ENCODE measurements around the gene PCDHA9. TPM values are rescaled to one million over a fixed set of nuclear protein-coding genes. Genes with fewer than 3 reads are reported as not detected.

The PCDHA9 gene
- total RNA-seq, 4 donors from 2014 or later = under 0.01 to 0.34 (median 0.19) TPM; not detected in 1

DNA sequence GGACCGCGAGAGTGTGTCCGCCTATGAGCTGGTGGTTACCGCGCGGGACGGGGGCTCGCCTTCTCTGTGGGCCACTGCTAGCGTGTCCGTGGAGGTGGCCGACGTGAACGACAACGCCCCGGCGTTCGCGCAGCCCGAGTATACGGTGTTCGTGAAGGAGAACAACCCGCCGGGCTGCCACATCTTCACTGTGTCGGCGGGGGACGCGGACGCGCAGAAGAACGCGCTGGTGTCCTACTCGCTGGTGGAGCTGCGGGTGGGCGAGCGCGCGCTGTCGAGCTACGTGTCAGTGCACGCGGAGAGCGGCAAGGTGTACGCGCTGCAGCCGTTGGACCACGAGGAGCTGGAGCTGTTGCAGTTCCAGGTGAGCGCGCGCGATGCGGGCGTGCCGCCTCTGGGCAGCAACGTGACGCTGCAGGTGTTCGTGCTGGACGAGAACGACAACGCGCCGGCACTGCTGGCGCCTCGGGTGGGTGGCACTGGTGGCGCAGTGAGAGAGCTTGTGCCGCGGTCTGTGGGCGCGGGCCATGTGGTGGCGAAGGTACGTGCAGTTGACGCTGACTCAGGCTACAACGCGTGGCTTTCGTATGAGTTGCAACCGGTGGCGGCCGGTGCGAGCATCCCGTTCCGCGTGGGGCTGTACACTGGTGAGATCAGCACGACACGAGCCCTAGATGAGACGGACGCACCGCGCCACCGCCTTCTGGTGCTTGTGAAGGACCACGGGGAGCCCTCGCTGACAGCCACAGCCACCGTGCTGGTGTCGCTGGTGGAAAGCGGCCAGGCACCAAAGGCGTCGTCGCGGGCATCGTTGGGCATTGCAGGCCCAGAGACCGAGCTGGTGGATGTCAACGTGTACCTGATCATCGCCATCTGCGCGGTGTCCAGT is 12.3 kb upstream of the PCDHA9 start:
- TF ChIP-seq, protein P1, sequence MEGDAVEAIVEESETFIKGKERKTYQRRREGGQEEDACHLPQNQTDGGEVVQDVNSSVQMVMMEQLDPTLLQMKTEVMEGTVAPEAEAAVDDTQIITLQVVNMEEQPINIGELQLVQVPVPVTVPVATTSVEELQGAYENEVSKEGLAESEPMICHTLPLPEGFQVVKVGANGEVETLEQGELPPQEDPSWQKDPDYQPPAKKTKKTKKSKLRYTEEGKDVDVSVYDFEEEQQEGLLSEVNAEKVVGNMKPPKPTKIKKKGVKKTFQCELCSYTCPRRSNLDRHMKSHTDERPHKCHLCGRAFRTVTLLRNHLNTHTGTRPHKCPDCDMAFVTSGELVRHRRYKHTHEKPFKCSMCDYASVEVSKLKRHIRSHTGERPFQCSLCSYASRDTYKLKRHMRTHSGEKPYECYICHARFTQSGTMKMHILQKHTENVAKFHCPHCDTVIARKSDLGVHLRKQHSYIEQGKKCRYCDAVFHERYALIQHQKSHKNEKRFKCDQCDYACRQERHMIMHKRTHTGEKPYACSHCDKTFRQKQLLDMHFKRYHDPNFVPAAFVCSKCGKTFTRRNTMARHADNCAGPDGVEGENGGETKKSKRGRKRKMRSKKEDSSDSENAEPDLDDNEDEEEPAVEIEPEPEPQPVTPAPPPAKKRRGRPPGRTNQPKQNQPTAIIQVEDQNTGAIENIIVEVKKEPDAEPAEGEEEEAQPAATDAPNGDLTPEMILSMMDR (IDR thresholded peaks at IDR 0.05; ENCODE audit: low read depth) = no peak

DNA sequence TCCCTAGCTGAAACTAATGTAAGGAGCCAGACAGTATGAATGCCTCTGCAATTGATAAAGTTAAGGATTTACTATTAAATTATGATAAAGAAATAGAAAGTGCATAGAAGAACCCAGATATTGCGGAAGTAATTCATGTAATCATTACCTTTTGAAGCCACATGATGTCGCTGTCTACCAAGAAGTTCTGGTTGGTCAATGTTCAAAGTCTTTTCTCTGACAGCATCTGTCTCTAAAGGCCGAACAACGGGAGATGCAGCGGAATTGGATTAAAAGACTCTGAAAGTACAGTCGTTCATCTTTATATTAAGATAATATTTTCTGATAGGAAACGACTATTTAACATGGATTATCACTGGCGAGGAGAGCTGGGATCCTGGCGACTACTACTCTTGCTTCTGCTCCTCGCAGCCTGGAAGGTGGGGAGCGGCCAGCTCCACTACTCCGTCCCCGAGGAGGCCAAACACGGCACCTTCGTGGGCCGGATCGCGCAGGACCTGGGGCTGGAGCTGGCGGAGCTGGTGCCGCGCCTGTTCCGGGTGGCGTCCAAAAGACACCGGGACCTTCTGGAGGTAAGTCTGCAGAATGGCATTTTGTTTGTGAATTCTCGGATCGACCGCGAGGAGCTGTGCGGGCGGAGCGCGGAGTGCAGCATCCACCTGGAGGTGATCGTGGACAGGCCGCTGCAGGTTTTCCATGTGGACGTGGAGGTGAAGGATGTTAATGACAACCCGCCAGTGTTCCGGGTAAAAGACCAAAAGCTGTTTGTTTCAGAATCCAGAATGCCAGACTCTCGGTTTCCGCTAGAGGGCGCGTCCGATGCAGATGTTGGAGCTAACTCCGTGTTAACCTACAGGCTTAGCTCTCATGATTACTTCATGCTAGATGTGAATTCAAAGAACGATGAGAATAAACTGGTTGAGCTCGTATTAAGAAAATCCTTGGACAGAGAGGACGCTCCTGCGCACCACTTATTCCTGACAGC is 6.9 kb upstream of the PCDHA9 start, which contains the start of gene PCDHA8:
TSS of gene PCDHA8 (plus strand) at position 210 of the 985 bp plus-strand sequence. CDS start at position 345, 135 bp downstream.
- TF ChIP-seq, protein P1 (IDR thresholded peaks at IDR 0.05; ENCODE audit: low read depth) = no peak

DNA sequence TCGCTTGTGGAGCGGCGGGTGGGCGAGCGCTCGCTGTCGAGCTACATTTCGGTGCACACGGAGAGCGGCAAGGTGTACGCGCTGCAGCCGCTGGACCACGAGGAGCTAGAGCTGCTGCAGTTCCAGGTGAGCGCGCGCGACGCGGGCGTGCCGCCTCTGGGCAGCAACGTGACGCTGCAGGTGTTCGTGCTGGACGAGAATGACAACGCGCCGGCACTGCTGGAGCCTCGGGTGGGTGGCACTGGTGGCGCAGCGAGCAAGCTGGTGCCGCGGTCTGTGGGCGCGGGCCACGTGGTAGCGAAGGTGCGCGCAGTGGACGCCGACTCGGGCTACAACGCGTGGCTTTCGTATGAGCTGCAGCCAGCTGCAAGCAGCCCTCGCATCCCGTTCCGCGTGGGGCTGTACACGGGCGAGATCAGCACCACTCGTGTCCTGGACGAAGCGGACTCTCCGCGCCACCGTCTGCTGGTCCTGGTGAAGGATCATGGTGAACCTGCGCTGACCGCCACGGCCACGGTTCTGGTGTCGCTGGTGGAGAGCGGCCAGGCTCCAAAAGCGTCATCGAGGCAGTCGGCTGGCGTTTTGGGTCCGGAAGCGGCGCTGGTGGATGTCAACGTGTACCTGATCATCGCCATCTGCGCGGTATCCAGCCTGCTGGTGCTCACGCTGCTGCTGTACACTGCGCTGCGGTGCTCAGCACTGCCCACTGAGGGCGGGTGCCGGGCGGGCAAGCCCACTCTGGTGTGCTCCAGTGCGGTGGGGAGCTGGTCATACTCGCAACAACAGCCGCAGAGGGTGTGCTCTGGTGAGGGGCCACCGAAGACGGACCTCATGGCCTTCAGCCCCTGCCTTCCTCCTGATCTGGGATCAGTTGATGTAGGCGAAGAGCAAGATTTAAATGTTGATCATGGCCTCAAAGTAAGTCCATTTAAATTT is 5.1 kb upstream of the PCDHA9 start:
- TF ChIP-seq, protein P1 (IDR thresholded peaks at IDR 0.05; ENCODE audit: low read depth) = no peak

DNA sequence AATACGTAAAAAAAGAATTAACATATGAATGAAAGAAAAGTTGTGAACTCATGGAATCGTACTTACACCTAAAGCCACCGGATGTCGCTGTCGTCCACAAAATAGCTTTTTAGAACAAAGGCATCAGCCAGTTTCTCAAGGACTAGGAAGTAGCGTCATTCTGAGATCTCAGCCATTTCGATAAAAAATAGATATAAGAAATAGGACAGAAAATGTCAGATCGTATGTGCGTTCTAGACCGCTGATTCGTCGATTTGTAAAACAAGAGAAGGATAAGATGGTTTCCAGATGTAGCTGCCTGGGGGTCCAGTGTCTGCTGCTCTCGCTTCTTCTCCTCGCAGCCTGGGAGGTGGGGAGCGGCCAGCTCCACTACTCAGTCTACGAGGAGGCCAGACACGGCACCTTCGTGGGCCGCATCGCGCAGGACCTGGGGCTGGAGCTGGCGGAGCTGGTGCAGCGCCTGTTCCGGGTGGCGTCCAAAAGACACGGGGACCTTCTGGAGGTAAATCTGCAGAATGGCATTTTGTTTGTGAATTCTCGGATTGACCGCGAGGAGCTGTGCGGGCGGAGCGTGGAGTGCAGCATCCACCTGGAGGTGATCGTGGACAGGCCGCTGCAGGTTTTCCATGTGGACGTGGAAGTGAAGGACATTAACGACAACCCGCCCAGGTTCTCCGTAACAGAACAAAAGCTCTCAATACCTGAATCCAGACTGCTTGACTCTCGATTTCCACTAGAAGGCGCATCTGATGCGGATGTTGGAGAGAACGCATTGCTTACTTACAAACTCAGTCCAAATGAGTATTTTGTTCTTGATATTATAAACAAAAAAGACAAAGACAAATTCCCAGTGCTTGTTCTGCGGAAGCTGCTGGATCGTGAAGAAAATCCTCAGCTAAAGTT is 7.8 kb downstream of the PCDHA9 start, which contains the start of gene PCDHA10:
TSS of gene PCDHA10 (plus strand) at position 126 of the 903 bp plus-strand sequence. CDS start at position 278, 152 bp downstream.
- TF ChIP-seq, protein P1 (IDR thresholded peaks at IDR 0.05; ENCODE audit: low read depth) = no peak

DNA sequence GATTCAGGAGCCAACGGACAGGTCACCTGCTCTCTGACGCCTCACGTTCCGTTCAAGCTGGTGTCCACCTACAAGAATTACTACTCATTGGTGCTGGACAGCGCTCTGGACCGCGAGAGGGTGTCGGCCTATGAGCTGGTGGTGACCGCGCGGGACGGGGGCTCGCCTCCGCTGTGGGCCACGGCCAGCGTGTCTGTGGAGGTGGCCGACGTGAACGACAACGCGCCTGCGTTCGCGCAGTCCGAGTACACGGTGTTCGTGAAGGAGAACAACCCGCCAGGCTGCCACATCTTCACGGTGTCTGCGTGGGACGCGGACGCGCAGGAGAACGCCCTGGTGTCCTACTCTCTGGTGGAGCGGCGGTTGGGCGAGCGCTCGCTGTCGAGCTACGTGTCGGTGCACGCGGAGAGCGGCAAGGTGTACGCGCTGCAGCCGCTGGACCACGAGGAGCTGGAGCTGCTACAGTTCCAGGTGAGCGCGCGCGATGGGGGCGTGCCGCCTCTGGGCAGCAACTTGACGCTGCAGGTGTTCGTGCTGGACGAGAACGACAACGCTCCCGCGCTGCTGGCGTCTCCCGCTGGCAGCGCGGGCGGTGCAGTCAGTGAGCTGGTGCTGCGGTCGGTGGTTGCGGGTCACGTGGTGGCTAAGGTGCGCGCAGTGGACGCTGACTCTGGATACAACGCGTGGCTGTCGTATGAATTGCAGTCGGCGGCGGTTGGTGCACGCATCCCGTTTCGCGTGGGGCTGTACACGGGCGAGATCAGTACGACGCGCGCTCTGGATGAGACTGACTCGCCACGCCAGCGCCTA is 9.2 kb downstream of the PCDHA9 start:
- TF ChIP-seq, protein P1 (IDR thresholded peaks at IDR 0.05; ENCODE audit: low read depth) = no peak

All from subcutaneous adipose tissue (tissue), 4 donors.